ENCODE data around the gene MAN1B1. TPM values are rescaled to one million over a fixed set of nuclear protein-coding genes. Genes with fewer than 3 reads are reported as not detected.

The MAN1B1 gene
- total RNA-seq, 1 experiment from 2014 or later: 57.2 TPM

- in situ Hi-C loops (cut with HindIII; ENCODE audit: low pct_unique_long_range_greater_than_20kb, low sequenced_read_pairs) (no loop called here), intact Hi-C loops (cut with micrococcal nuclease; ENCODE audit: unreplicated experiment) (no loop called here)
- TF ChIP-seq REST (IDR thresholded peaks at IDR 0.05; ENCODE audit: insufficient read depth in 1 of 2, low read depth in 2 of 2, low read length in 1 of 2): no peak
- no peak for TF ChIP-seq SIN3A (IDR thresholded peaks at IDR 0.05; ENCODE audit: borderline replicate concordance, insufficient read depth, low read depth, low read length)
- TF ChIP-seq, protein P1, sequence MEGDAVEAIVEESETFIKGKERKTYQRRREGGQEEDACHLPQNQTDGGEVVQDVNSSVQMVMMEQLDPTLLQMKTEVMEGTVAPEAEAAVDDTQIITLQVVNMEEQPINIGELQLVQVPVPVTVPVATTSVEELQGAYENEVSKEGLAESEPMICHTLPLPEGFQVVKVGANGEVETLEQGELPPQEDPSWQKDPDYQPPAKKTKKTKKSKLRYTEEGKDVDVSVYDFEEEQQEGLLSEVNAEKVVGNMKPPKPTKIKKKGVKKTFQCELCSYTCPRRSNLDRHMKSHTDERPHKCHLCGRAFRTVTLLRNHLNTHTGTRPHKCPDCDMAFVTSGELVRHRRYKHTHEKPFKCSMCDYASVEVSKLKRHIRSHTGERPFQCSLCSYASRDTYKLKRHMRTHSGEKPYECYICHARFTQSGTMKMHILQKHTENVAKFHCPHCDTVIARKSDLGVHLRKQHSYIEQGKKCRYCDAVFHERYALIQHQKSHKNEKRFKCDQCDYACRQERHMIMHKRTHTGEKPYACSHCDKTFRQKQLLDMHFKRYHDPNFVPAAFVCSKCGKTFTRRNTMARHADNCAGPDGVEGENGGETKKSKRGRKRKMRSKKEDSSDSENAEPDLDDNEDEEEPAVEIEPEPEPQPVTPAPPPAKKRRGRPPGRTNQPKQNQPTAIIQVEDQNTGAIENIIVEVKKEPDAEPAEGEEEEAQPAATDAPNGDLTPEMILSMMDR (IDR thresholded peaks at IDR 0.05): no peak
- no peak for TF ChIP-seq POLR2AphosphoS5 (IDR thresholded peaks at IDR 0.05; ENCODE audit: low read depth, low read length)
- no peak for TF ChIP-seq TCF7L2 (IDR thresholded peaks at IDR 0.05; ENCODE audit: low read depth, low read length)
- peaks cover 3% of the 10 kb centered on the region; the same call in 1 of the 2 replicates for H3K4me1 ChIP-seq (ENCODE audit: control insufficient read depth, insufficient read depth, low read length)
- CTCF ChIA-PET: interaction anchor here (0.7 to 0.8 kb wide), 2 partner anchors 34 to 88 kb away, joined by 5 to 7 read pairs; no protein-coding TSS in a partner anchor
- H3K9me3 ChIP-seq (ENCODE audit: control insufficient read depth, insufficient read depth, low read depth, low read length): no peaks in the 10 kb centered on the region
- H3K27ac ChIP-seq (ENCODE audit: low read length): peak overlapping the region; percentile 91
- POLR2A ChIA-PET: no interaction called here
- no peaks in the 10 kb centered on the region for H3K27me3 ChIP-seq (ENCODE audit: control insufficient read depth, insufficient read depth, low read length)
- BruUV-seq (replicated peaks): no TSS peak
- DNase-seq (ENCODE audit: low read depth, low spot score): no peak
- no peak for ATAC-seq
- H3K36me3 ChIP-seq (ENCODE audit: control insufficient read depth, insufficient read depth, low read length): 0 out of 2 replicates have a peak, but pooled peaks cover 3% of the 10 kb centered on the region
- H3K4me3 ChIP-seq (ENCODE audit: low read depth in 2 of 2, low read length in 2 of 2): peak overlapping the region; percentile 68 to 75
These were observed 41.5 kb downstream of the MAN1B1 start for GRCh38 chr9:137128158-137128861.

GRCh38 chr9:137128862-137129455, 42.2 kb downstream of the MAN1B1 start:
- Histone ChIP-seq H3K4me3 (ENCODE audit: low read depth in 2 of 2, low read length in 2 of 2) (peak overlapping the region; percentile 68 to 75), H3K36me3 (ENCODE audit: control insufficient read depth, insufficient read depth, low read length) (0 out of 2 replicates have a peak, but pooled peaks cover 3% of the 10 kb centered on the region), H3K4me1 (ENCODE audit: control insufficient read depth, insufficient read depth, low read length) (peaks cover 3% of the 10 kb centered on the region; the same call in 1 of the 2 replicates), H3K27me3 (ENCODE audit: control insufficient read depth, insufficient read depth, low read length) (no peaks in the 10 kb centered on the region), H3K9me3 (ENCODE audit: control insufficient read depth, insufficient read depth, low read depth, low read length) (no peaks in the 10 kb centered on the region), H3K27ac (ENCODE audit: low read length) (peak overlapping the region; percentile 91)
- TF ChIP-seq TCF7L2 (IDR thresholded peaks at IDR 0.05; ENCODE audit: low read depth, low read length): no peak
- TF ChIP-seq REST (IDR thresholded peaks at IDR 0.05; ENCODE audit: insufficient read depth in 1 of 2, low read depth in 2 of 2, low read length in 1 of 2): no peak
- TF ChIP-seq, protein P1 (IDR thresholded peaks at IDR 0.05): no peak
- no peak for TF ChIP-seq POLR2AphosphoS5 (IDR thresholded peaks at IDR 0.05; ENCODE audit: low read depth, low read length)
- no peak for TF ChIP-seq SIN3A (IDR thresholded peaks at IDR 0.05; ENCODE audit: borderline replicate concordance, insufficient read depth, low read depth, low read length)
- in situ Hi-C loops (cut with HindIII; ENCODE audit: low pct_unique_long_range_greater_than_20kb, low sequenced_read_pairs) (no loop called here), intact Hi-C loops (cut with micrococcal nuclease; ENCODE audit: unreplicated experiment) (no loop called here)
- no peak for DNase-seq (ENCODE audit: low read depth, low spot score)
- no TSS peak for BruUV-seq (replicated peaks)
- CTCF ChIA-PET: interaction anchor here (1.0 kb wide), 1 partner anchor 100 kb away, joined by 3 read pairs; no protein-coding TSS in a partner anchor
- peak; percentile 7; the same call in 1 of the 2 replicates for ATAC-seq
- POLR2A ChIA-PET: interaction anchor here (0.8 to 1.1 kb wide), 2 partner anchors 48 to 78 kb away, joined by 3 to 4 read pairs; no protein-coding TSS in a partner anchor
